WTC11 (cell line): ENCODE measurements around the gene CD22.

ENCODE experiments used
- ATF1 ChIP-seq: sonication (generic); formaldehyde crosslinking; IDR thresholded peaks from 2 replicates; pipeline ENCODE4 v1.8.1; 2023; ENCODE audit warnings: mild to moderate bottlenecking, moderate library complexity, missing genetic modification reagents
- CTCF ChIP-seq: fragments of 200-600 bp; IDR thresholded peaks from 2 replicates; pipeline ENCODE4 v1.8.0; 2022; ENCODE audit warnings: antibody characterized with exemption
- NFYB ChIP-seq: sonication (generic); formaldehyde crosslinking; conservative IDR thresholded peaks from 2 replicates; pipeline ENCODE4 v1.8.0; 2022; ENCODE audit warnings: low read depth, missing genetic modification reagents
- SMAD4 ChIP-seq: sonication (generic); formaldehyde crosslinking; IDR thresholded peaks from 2 replicates; pipeline ENCODE4 v1.8.0; 2022; ENCODE audit warnings: mild to moderate bottlenecking, missing genetic modification reagents
- TEAD1 ChIP-seq: sonication (generic); formaldehyde crosslinking; IDR thresholded peaks from 2 replicates; pipeline ENCODE4 v1.8.0; 2022; ENCODE audit warnings: mild to moderate bottlenecking, missing genetic modification reagents
- TEAD4 ChIP-seq: sonication (generic); formaldehyde crosslinking; IDR thresholded peaks from 2 replicates; pipeline ENCODE4 v1.8.0; 2022; ENCODE audit warnings: mild to moderate bottlenecking, missing genetic modification reagents
- ZNF263 ChIP-seq: sonication (generic); formaldehyde crosslinking; IDR thresholded peaks from 2 replicates; pipeline ENCODE4 v1.8.1; 2022; ENCODE audit warnings: low read depth, mild to moderate bottlenecking, moderate library complexity, missing genetic modification reagents

- TF ChIP-seq CTCF, result no peak
- TF ChIP-seq SMAD4 (CRISPR knock-in tag), result no peak
- no peak for TF ChIP-seq ATF1
- TF ChIP-seq TEAD4 (CRISPR knock-in tag), result no peak
- no peak for TF ChIP-seq ZNF263 (CRISPR knock-in tag)
- no peak for TF ChIP-seq NFYB
- no peak for TF ChIP-seq TEAD1
These were observed 52.3 kb downstream of the CD22 start for GRCh38 chr19:35381318-35381717.
